GM13976 (cell line): ENCODE measurements around the gene BCAN.

Source experiments
- DNase-seq: peaks from one replicate; pipeline ENCODE4 v3.0.0; 2012; ENCODE audit warnings: low spot score
- CTCF ChIP-seq: IDR thresholded peaks from 2 replicates; pipeline ENCODE4 v1.5.1; 2012; ENCODE audit warnings: borderline replicate concordance, mild to moderate bottlenecking; ENCODE audit not compliant: insufficient read depth; ENCODE audit errors: extremely low read depth, missing control alignments, control extremely low read depth
- in situ Hi-C: fragments of 300-500 bp; cut with MboI; formaldehyde crosslinking; loops from one replicate; pipeline ENCODE4 v1.12.0; 2022; ENCODE audit warnings: low sequenced_read_pairs, mixed read lengths, inconsistent platforms; ENCODE audit not compliant: unreplicated experiment

Gene BCAN

GRCh38 chr1:156706657-156707416 is 64.9 kb downstream of the BCAN start:
- TF ChIP-seq CTCF, result no peak
- DNase-seq, result no peak
- in situ Hi-C loops, result no loop called here

GRCh38 chr1:156707417-156708217 is 65.7 kb downstream of the BCAN start:
- in situ Hi-C loops, result no loop called here
- no peak for DNase-seq

DNA sequence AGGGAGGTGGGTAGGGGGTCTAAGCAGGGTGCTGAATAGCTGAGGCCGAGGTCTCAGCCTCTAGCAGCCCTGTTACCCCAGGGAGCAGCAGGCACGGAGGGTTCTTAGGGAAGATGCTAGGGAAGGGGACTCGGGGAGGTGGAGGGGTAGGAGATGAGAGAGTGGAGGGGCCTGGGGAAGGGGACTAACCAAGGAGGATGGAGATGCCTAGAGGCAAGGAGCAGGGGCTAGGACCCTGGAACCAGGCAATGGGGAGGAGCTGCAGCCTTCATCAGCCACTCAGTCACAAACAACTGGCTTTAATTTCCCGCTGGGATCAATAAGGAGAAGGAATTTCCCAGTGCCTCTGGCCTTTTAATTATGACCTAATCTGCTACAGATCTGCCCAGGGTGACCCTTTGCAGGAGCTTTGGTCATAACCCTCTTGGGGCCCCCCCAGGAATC is 66.3 kb downstream of the BCAN start:
- DNase-seq, result no peak
- in situ Hi-C loops, result no loop called here
- no peak for TF ChIP-seq CTCF

More at GRCh38 chr1:156707417-156708217, 65.7 kb downstream of the BCAN start:
- no peak for TF ChIP-seq CTCF

- in situ Hi-C loops, result no loop called here
- no peak for TF ChIP-seq CTCF
- no peak for DNase-seq
Observed at GRCh38 chr1:156709031-156709430, 67.1 kb downstream of the BCAN start.
